Gastroesophageal sphincter (tissue), 3 donors: ENCODE results near the gene ATE1.

Experiments
- EP300 ChIP-seq: sonication (generic); formaldehyde crosslinking; IDR thresholded peaks from one replicate; pipeline ENCODE4 v1.6.1; 2017; ENCODE audit warnings: antibody characterized with exemption, mild to moderate bottlenecking
- POLR2AphosphoS5 ChIP-seq: sonication (generic); formaldehyde crosslinking; IDR thresholded peaks from one replicate; pipeline ENCODE4 v1.6.1; 2017; ENCODE audit warnings: antibody characterized with exemption
- TF ChIP-seq, protein P1 (sequence below), 4 experiments: fragments of 200-600 bp in 2 of 4; fragments of 450-650 bp in 2 of 4; sonication (generic) in 1 of 4; IDR thresholded peaks; one replicate each; pipeline ENCODE4 v1.5.1; 2017 to 2019; ENCODE audit warnings: antibody characterized with exemption in 4 of 4, mild to moderate bottlenecking in 2 of 4, moderate library complexity in 2 of 4

GRCh38 chr10:121889212-121889611, 38.6 kb downstream of the ATE1 start:
- TF ChIP-seq POLR2AphosphoS5 (no peak), EP300 (no peak)
- TF ChIP-seq, protein P1, sequence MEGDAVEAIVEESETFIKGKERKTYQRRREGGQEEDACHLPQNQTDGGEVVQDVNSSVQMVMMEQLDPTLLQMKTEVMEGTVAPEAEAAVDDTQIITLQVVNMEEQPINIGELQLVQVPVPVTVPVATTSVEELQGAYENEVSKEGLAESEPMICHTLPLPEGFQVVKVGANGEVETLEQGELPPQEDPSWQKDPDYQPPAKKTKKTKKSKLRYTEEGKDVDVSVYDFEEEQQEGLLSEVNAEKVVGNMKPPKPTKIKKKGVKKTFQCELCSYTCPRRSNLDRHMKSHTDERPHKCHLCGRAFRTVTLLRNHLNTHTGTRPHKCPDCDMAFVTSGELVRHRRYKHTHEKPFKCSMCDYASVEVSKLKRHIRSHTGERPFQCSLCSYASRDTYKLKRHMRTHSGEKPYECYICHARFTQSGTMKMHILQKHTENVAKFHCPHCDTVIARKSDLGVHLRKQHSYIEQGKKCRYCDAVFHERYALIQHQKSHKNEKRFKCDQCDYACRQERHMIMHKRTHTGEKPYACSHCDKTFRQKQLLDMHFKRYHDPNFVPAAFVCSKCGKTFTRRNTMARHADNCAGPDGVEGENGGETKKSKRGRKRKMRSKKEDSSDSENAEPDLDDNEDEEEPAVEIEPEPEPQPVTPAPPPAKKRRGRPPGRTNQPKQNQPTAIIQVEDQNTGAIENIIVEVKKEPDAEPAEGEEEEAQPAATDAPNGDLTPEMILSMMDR (IDR thresholded peaks at IDR 0.05) = no peak
